Activated CD8-positive, alpha-beta memory T cell treated with anti-CD3 and anti-CD28 coated beads, Interleukin-2, amount 50 U/mL, for 48 hours (primary cell): ENCODE data around the gene TBX6.
"Not testable (repeated sequence)": the region's sequence is repeated elsewhere in the genome, so short reads cannot be mapped to it uniquely, and the experiment has no call there.

Experiments used
- DNase-seq: peaks from one replicate; pipeline ENCODE4 v3.0.0-alpha.2; 2020

The TBX6 gene

DNA sequence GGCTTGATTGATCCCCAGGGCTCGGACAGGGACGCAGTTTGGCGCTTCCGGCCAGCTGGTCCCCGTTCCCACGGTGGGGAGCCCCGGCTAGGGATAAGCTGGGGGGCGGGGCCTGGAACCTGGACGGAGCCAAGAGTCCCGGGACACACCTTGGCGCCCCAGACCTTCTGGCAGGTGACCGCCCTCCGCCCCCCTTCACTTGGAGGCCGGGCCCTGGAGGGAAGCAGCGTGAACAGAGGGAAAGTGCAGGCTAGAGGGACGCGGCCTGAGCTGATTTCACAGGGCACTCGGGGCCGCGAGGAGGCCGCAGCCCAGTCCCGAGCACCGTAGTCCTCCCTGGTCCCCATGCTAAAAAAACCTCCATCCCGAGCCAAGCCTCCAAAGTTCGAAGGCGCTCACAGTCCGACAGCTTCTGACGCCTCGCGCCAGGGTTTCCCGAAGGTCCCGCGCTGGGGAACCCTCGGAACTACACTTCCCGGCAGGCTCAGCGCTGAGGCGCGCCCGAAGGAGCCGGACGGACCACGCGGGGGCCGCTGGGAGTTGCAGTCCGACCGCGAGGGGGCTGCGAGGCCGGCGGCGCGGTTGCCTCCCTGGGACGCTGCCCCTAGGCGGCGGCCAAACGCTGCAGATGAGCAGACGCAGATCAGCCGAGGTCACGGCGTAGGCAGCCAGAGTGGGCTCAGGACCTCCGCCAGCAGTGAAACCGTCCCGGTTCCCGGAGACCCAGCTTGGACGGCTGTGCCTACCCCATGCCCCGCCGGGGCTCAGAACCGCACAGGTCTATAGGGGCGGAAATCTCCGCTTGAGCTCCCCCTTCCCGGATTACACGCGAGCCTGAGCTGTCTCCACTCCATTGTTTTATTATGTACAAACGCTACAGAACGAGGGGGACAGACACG, at the start of gene TBX6:
Gene TBX6 (minus strand): TSS at position 451 of the 899 bp plus-strand sequence. CDS start 731 bp downstream, outside the sequence.
- peak; percentile 97 for DNase-seq

GRCh38 chr16:30139583-30140481, 48.1 kb upstream of the TBX6 start:
- no peak for DNase-seq

- DNase-seq, result no peak
Measured at GRCh38 chr16:30137897-30138296, 46.2 kb upstream of the TBX6 start.

DNA sequence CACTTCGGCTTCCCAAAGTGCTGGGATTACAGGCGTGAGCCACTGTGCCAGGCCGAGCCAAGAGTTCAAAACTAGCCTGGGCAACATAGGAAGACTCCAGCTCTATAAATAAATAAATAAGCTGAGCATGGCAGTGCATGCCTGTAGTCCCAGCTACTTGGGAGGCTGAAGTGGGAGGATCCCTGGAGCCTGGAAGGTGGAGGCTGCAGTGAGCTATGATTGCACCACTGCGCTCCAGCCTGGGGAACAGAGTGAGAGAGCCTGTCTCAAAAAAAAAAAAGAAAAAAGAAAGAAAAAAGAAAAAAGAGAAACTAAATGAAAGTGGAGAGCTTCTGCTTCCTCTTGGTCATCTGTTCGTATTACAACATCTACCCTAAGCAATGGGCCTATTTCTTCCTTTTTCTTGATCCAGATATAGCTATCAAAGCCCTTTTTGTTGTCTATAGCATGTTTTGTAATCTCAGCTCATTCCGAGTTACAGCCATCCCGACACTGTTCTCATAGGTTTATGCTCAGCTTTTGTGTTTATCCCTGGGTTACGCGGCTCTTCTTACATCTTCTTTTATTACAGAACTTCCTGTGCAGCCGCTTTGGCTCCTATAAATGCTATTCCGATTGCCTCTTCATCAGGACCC, 45.4 kb upstream of the TBX6 start:
- DNase-seq, result no peak

GRCh38 chr16:30132591-30132990, 40.9 kb upstream of the TBX6 start:
- DNase-seq, result no peak

GRCh38 chr16:30131869-30132475, 40.2 kb upstream of the TBX6 start:
- DNase-seq, result no peak

- DNase-seq, result no peak
Measured at GRCh38 chr16:30127993-30128392, 36.3 kb upstream of the TBX6 start.

GRCh38 chr16:30125690-30126089, 34.0 kb upstream of the TBX6 start:
- not testable (repeated sequence) for DNase-seq

- no peak for DNase-seq
Measured at GRCh38 chr16:30124985-30125379, 33.3 kb upstream of the TBX6 start.

- peak; percentile 65 for DNase-seq
Measured at GRCh38 chr16:30122604-30123160, 31.0 kb upstream of the TBX6 start.

GRCh38 chr16:30121741-30122571, 30.2 kb upstream of the TBX6 start:
- DNase-seq, result no peak

DNA sequence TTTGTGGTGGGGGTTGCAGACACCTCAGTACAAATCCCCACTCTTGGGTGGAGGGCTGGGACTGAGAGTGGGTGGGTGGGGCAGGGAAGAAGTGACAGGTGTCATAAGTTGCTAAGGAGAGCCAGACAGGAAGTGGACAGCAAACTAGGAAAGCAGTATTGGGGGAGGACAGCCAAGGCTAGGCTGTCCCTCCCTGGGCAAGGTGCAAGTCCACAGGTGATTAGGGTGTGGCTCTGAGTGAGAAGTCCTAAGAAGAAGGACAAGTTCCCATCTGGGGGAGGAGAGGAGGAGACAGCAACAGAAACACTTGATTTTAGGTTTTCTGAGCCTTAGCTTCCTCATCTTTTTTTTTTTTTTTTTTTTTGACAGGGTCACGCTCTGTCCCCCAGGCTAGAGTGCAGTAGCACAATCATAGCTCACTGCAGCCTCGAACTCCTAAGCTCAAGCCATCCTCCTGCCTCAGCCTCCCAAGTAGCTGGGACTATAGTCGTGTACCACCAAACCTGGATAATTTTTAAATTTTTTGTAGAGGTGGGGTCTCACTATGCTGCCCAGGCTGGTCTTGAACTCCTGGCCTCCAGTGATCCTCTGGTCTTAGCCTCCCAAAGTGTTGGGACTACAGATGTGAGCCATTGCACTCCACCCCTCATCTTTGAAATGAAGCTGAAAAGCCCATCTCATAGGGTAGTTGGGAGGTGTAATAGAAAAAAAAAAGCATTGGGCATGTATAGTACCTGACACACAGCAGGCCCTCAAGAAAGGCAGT, 28.8 kb upstream of the TBX6 start:
- no peak for DNase-seq

GRCh38 chr16:30119428-30119827, 27.7 kb upstream of the TBX6 start:
- no peak for DNase-seq

DNA sequence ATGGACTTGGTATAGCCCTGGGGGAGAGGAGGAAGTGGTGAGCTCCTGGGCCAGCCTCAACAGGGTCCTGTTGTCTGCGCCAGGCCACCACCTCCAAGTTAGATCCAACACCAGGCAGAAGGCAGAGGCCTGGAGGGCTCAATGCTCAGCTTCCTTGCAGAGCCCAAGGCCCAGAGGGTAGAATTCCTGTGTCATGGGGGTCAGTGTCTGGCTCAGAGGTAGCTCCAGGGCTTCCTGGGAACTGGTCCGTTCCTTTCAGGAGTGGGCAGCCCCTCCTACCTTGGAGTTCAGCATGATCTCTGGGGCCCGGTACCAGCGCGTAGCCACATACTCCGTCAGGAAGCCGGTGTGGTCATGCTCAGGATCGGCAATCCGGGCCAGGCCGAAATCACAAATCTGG, 26.0 kb upstream of the TBX6 start:
- DNase-seq, result no peak

GRCh38 chr16:30116291-30117207, 24.8 kb upstream of the TBX6 start:
- DNase-seq, result no peak

DNA sequence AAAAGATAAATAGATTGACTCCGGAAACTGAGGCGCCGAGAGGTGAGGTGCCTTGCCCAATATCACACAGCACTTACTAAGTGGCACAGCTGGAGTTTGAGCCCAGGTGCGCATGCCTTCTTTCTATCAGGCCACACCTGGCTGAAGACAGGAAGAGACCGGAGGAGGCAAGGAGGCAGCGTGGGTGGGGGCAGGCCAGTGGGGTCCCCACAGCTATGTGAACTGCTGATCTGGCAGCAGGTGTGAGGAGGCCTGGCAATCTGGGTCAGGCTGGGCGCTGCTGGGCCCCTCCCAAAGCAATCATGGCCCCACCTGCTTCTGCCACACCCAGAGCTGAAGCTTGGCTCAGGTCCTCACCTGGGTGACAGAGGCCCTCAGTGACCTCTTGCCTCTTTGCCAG, 23.5 kb upstream of the TBX6 start:
- no peak for DNase-seq

DNA sequence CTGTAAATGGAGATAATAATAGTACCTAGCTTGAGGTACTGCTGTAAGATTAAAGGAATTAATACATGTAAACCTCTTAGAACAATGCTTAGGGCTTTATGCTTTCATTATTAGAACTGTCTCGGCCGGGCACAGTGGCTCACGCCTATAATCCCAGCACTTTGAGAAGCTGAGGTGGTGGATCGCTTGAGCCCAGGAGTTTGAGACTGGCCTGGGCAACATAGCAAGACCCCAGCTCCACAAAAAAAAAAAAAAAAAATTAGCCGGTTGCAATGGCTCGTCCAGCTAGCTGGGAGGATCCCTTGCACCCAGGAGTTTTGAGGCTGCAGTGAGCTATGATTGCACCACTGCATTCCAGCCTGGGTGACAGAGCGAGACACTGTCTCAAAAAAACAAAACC, 23.1 kb upstream of the TBX6 start:
- DNase-seq, result not testable (repeated sequence)

GRCh38 chr16:30114411-30114810, 22.7 kb upstream of the TBX6 start:
- DNase-seq, result no peak

DNA sequence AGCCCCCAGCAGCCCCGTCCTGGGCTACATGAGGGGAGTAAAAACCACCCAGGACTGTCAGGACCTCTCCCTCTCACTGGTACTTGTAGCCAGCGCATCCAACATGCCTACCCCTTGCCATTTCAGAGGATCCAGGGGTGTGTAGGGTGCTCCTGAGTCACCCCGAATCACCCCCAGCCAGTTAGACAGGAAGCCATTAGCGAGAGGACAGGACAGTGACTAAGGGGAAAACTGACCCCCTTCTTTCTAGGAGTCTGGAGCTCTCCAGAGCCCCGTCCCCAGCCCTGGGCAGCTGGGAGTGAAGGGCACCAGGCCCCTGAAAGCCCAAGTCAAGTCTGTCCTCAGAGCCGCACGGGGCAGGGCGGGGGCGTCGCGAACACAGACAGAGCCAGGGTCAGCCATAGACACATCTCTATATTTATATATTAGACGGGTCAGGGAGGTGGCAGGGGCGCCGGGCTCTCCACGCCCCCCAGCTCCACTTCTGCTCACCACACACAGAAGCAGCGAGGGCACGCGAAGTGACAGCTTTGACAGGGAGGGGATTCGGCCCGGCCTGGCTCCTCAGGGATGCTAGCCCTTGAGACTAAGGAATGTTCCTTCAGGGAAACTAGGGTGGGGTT, 22.1 kb upstream of the TBX6 start:
- DNase-seq, result no peak
